ENCODE measurements around the gene EIF3L.

The EIF3L gene

GRCh38 chr22:37920126-37920525 lies 70.9 kb downstream of the EIF3L start:
- no peak for DNase-seq (ENCODE audit: low read depth, low spot score)
- H3K4me3 ChIP-seq (ENCODE audit: low read length), result no peak overlapping the region

GRCh38 chr22:37922191-37922590 lies 73.0 kb downstream of the EIF3L start:
- H3K4me3 ChIP-seq (ENCODE audit: low read length), result no peak overlapping the region
- no peak for DNase-seq (ENCODE audit: low read depth, low spot score)

GRCh38 chr22:37923927-37924326 lies 74.7 kb downstream of the EIF3L start:
- DNase-seq (ENCODE audit: low read depth, low spot score), result no peak
- H3K4me3 ChIP-seq (ENCODE audit: low read length), result no peak overlapping the region

GRCh38 chr22:37924386-37925065 lies 75.3 kb downstream of the EIF3L start:
- no peak overlapping the region for H3K4me3 ChIP-seq (ENCODE audit: low read length)
- no peak for DNase-seq (ENCODE audit: low read depth, low spot score)

GRCh38 chr22:37925330-37925729 lies 76.1 kb downstream of the EIF3L start:
- no peak overlapping the region for H3K4me3 ChIP-seq (ENCODE audit: low read length)
- DNase-seq (ENCODE audit: low read depth, low spot score), result no peak

GRCh38 chr22:37925767-37926166 lies 76.5 kb downstream of the EIF3L start:
- no peak overlapping the region for H3K4me3 ChIP-seq (ENCODE audit: low read length)
- DNase-seq (ENCODE audit: low read depth, low spot score), result no peak

GRCh38 chr22:37926358-37926757 lies 77.1 kb downstream of the EIF3L start:
- H3K4me3 ChIP-seq (ENCODE audit: low read length), result no peak overlapping the region
- no peak for DNase-seq (ENCODE audit: low read depth, low spot score)

- no peak for DNase-seq (ENCODE audit: low read depth, low spot score)
- no peak overlapping the region for H3K4me3 ChIP-seq (ENCODE audit: low read length)
These were observed 77.8 kb downstream of the EIF3L start for GRCh38 chr22:37926771-37927636.

- DNase-seq (ENCODE audit: low read depth, low spot score), result no peak
- H3K4me3 ChIP-seq (ENCODE audit: low read length), result no peak overlapping the region
These were observed 78.4 kb downstream of the EIF3L start for GRCh38 chr22:37927637-37927936.

- no peak for DNase-seq (ENCODE audit: low read depth, low spot score)
- H3K4me3 ChIP-seq (ENCODE audit: low read length), result no peak overlapping the region
These were observed 80.2 kb downstream of the EIF3L start for GRCh38 chr22:37929390-37929789.

- H3K4me3 ChIP-seq (ENCODE audit: low read length), result no peak overlapping the region
- DNase-seq (ENCODE audit: low read depth, low spot score), result no peak
These were observed 81.2 kb downstream of the EIF3L start for GRCh38 chr22:37930270-37930951.

GRCh38 chr22:37930952-37931440 lies 81.8 kb downstream of the EIF3L start:
- no peak for DNase-seq (ENCODE audit: low read depth, low spot score)
- H3K4me3 ChIP-seq (ENCODE audit: low read length), result no peak overlapping the region

- no peak overlapping the region for H3K4me3 ChIP-seq (ENCODE audit: low read length)
- no peak for DNase-seq (ENCODE audit: low read depth, low spot score)
These were observed 82.7 kb downstream of the EIF3L start for GRCh38 chr22:37931893-37932389.

GRCh38 chr22:37932401-37932800 lies 83.2 kb downstream of the EIF3L start:
- DNase-seq (ENCODE audit: low read depth, low spot score), result no peak
- H3K4me3 ChIP-seq (ENCODE audit: low read length), result no peak overlapping the region

- no peak overlapping the region for H3K4me3 ChIP-seq (ENCODE audit: low read length)
- no peak for DNase-seq (ENCODE audit: low read depth, low spot score)
These were observed 83.8 kb downstream of the EIF3L start for GRCh38 chr22:37932821-37933578.

- H3K4me3 ChIP-seq (ENCODE audit: low read length), result no peak overlapping the region
- peak; percentile 78 for DNase-seq (ENCODE audit: low read depth, low spot score)
These were observed 84.6 kb downstream of the EIF3L start for GRCh38 chr22:37933711-37934376.

Data from Jurkat, Clone E6-1 (cell line).